Islet precursor cell (in vitro differentiated cells): ENCODE data around the gene F8.
"Not testable (repeated sequence)": the region's sequence is repeated elsewhere in the genome, so short reads cannot be mapped to it uniquely, and the experiment has no call there.

Experiments
- DNase-seq: peaks from one replicate; pipeline ENCODE4 v3.0.0-alpha.2; 2018

F8 gene

GRCh38 chrX:154980330-154981115 lies 42.0 kb downstream of the F8 start:
- DNase-seq = peak; percentile 83

DNA sequence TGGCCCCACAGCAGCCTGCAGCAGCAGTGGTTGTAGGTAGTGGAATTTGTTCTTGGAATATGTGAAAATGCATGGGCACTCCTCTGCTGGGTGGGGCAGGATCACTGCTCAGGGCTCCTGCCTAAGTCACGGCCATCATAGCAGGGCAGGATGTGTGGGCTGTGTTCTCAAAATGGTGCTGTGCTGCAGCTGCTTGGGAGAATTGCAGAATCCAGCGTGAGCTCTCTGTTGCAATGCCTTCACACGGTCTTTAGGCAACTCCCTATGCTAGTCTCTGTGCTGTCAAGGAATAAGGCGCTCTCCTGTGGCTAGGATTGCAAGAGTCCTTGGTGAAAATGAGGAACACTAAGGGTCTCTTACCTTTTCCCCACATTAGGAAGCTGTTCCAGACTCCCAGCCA lies 42.9 kb downstream of the F8 start:
- DNase-seq = no peak

GRCh38 chrX:154968353-154968752 lies 54.2 kb downstream of the F8 start:
- DNase-seq = no peak

DNA sequence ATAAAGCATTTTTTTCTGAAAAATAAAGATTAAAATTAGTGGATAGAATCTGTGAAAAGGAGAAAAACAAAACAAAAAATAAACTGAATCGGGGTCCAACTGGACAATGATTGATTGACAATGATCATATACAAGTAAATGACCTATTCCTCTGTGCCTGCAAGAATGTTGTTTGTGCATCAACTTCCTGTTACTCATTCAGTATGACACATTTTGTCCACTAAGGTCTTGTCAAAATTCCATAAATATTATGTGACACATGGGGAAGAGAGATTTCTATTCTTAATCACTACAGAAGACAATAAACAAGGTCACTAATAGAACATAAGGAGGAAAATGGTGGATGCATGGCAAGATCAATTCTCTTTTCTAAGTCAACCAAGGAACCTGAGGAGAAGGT lies 54.9 kb downstream of the F8 start:
- DNase-seq = no peak

- no peak for DNase-seq
Measured at GRCh38 chrX:154961947-154962346, 60.6 kb downstream of the F8 start.

DNA sequence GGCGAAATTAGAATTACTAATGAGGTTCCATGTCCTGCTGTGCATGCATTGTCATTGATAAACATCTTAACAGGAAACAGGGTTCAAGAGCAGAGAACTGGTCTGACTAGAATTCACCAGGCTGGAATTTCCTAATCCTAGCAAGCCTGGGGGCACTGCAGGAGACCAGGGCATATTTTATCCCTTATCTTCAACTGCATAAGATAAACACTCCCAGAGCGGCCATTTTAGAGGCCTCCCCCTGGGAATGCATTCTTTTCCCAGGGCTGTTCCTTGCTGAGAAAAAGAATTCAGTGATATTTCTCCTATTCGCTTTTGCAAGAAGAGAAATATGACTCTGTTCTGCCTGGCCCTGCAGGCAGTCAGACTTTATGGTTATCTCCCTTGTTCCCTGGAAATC lies 66.7 kb downstream of the F8 start:
- DNase-seq = not testable (repeated sequence)

DNA sequence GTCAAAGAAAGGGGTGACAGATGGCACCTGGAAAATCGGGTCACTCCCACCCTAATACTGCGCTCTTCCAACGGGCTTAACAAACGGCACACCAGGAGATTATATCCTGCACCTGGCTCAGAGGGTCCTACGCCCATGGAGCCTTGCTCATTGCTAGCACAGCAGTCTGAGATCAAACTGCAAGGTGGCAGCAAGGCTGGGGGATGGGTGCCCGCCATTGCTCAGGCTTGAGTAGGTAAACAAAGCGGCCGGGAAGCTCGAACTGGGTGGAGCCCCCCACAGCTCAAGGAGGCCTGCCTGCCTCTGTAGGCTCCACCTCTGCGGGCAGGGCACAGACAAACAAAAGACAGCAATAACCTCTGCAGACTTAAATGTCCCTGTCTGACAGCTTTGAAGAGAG lies 83.3 kb downstream of the F8 start:
- not testable (repeated sequence) for DNase-seq

GRCh38 chrX:154924771-154925170 lies 97.8 kb downstream of the F8 start:
- DNase-seq = not testable (repeated sequence)

DNA sequence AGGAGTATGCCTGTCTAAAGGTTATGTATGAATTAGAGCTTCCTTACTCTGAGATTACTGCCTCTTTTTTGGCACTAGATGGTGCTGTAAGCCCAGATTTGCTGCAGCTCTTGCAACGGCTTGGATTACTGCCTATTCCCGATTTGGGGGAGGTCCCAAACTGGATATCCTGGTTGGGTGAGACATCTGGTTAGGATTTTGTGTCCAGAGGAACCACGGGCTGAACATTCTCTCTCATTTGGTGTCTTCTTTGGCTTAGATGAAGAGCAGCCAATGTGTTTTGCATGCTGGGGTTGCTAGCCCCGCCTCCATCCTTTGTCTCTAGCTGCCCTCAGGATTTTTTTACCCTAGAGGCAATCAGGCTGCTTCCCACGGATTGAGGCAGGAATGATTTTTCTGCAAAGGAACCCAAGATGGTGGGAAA lies 104.5 kb downstream of the F8 start:
- DNase-seq = peak; percentile 79

GRCh38 chrX:154914052-154914451 lies 108.5 kb downstream of the F8 start:
- no peak for DNase-seq

DNA sequence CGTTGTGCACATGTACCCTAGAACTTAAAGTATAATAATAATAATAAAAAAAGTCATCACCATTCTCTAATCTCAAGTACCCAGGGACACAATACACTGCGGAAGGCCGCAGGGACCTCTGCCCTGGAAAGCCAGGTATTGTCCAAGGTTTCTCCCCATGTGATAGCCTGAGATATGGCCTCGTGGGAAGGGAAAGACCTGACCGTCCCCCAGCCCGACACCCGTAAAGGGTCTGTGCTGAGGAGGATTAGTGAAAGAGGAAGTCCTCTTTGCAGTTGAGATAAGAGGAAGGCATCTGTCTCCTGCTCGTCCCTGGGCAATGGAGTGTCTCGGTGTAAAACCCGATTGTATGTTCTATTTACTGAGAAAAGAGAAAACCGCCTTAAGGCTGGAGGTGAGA lies 112.0 kb downstream of the F8 start:
- not testable (repeated sequence) for DNase-seq

GRCh38 chrX:154910048-154910447 lies 112.5 kb downstream of the F8 start:
- not testable (repeated sequence) for DNase-seq

GRCh38 chrX:154908821-154909220 lies 113.7 kb downstream of the F8 start:
- no peak for DNase-seq

DNA sequence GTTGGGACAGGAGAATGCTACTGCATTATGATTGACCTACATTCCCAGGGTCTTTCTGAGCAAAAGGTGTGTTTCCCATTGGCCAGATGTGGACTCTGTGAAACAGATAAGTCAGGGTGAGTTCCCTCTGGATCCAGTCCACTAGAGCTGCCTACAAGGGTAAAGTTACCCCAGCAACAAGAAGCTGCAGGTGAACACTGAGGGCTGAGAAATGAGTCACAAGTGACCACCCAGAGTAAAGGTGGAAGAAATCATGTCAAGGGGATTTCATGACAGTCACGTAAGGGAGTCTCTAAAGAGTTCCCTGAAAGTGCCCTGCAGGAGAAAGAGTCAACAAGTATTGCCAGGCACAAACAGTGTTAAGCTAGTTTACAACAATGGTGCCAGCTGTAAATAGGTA lies 120.1 kb downstream of the F8 start:
- DNase-seq = no peak

DNA sequence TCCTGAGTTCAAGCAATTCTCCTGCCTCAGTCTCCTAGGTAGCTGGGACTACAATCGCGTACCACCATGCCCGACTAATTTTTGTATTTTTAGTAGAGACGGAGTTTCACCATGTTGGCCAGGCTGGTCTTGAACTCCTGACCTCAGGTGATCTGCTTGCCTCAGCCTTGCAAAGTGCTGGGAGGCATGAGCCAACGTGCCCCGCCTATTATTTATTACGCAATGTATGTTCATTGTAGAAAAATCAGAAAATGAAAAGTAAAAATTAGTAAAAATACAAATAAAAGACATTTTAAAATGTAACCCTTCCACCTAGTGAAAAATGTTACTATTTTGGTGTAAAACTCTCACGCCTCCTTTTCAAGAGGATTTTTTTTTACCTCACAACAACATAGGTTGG lies 122.2 kb downstream of the F8 start:
- no peak for DNase-seq

DNA sequence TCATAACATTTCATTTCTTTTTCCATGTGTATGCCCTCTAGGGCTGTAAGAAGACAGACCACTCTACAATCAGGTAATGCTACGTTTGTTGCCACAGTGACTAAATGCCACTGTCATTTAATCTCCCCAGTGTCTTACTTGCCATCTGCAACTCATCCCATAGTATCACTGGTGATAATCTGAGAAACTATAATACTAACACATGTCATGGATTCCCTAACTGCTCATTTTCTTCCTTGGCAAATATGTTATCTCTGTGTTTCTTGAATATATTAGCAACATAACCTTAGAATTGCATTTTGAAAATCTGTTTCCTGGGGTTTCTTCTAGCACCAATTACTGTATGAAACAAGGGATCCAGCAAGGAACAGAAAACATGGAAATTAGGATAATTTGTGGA lies 130.2 kb downstream of the F8 start:
- no peak for DNase-seq

DNA sequence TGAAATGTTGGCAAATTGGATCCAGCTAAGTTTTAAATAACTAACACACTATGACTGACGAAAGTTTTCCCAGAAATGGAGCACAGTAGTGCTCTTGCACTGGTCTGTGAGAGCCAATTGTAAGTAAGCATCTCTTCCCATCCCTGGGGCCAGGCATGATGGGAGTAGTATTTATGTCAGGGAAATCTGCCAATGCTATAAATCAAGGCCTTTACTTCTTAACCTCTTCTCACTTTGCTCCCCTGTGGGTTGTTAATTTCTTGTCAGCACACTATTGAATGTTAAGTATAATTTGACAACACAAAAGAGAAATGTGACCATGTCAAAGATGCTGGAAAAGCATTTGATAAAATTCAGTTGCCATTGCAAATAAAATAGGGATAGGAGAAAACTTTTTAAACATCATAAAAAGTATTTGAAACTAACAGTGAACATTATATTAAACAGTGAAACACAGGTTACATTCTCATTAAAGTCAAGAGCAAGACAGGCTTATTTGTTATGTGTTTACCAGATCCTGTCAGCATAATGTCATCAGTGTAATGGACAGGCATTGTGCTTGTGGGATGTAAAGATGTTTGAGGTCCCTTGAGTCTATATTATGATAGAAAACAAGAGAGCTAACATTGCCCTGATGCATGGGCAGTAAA lies 131.4 kb downstream of the F8 start:
- DNase-seq = no peak

DNA sequence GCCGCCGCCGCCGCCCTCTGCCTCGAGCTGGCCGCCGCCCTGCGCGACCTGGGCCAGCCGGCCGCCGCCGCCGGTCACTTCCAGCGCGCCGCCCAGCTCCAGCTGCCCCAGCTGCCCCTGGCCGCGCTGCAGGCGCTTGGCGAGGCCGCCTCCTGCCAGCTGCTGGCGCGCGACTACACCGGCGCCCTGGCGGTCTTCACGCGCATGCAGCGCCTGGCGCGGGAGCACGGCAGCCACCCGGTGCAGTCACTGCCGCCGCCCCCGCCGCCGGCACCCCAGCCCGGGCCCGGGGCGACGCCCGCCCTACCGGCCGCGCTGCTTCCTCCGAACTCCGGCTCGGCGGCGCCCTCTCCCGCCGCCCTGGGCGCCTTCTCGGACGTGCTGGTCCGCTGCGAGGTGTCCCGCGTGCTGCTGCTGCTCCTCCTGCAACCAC lies 135.7 kb downstream of the F8 start:
- not testable (repeated sequence) for DNase-seq

DNA sequence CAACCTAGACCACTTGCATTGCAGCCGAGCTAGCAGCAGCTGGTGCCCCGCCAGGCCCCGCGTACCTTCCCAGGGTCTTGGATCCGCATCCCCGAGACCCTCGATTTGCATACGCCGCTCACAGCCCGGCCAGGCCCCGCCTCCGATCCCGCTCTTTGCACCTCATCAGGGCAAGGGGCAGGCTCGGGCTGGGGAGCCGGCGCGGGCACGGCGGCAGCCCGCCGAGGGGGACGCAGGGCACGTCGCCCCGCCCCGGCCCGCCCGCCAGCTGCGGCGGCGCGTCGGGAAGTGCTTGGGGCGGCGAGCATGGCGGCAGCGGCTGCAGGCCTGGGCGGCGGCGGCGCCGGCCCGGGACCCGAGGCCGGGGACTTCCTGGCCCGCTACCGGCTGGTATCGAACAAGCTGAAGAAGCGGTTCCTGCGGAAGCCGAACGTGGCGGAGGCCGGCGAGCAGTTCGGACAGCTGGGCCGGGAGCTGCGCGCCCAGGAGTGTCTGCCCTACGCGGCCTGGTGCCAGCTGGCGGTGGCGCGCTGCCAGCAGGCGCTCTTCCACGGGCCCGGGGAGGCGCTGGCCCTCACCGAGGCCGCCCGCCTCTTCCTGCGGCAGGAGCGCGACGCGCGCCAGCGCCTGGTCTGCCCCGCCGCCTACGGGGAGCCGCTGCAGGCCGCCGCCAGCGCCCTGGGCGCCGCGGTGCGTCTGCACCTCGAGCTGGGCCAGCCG lies 136.3 kb downstream of the F8 start, which contains the start of gene F8A1:
F8A1 (plus strand) TSS at position 287 of the 720 bp plus-strand sequence; CDS start at position 307, 20 bp downstream.
- DNase-seq = not testable (repeated sequence)

GRCh38 chrX:154885549-154885948 lies 137.0 kb downstream of the F8 start:
- not testable (repeated sequence) for DNase-seq

DNA sequence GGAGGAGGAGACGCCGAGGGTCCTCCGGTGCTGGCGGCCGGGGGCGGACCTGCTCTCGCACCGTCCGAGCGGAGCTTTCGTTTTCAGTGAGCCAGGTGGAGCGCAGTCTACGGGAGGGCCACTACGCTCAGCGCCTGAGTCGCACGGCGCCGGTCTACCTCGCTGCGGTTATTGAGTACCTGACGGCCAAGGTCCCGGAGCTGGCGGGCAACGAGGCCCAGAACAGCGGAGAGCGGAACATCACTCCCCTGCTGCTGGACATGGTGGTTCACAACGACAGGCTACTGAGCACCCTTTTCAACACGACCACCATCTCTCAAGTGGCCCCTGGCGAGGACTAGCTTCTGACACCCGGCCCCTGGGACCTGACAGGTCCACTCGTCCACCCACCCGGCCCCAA lies 137.5 kb downstream of the F8 start:
- DNase-seq = not testable (repeated sequence)

DNA sequence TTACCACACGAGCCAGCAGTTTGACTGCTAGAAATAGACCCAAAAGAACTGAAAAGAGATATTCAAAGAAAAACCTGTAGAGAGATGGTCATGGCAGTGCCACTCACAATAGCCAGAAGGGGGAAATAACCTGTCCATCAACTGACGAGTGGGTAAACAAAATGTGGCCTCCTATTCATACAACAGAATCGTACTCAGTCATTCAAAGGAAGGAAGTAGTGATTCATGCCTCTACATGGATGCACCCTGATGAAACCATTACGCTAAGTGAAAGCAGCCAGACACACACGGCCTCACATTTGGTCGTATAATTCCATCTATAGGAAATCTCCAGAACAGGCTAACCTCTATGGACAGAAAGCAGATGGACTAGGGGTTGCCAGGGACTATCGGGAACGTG lies 138.5 kb downstream of the F8 start:
- DNase-seq = not testable (repeated sequence)

DNA sequence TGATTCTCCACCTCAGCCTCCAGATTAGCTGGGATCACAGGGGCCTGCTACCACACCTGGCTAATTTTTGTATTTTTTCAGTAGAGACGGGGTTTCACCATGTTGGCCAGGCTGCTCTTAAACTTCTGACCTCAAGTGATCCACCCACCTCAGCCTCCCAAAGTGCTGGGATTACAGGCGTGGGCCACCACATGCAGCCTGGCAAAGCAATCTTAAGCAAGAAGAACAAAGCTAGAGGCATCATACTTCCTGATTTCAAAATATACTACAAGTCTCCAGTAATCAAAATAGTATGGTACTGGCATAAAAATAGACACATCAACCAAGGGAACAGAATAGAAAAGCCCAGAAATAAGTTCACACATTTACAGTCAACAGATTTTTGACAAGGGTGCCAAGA lies 149.2 kb downstream of the F8 start:
- no peak for DNase-seq

DNA sequence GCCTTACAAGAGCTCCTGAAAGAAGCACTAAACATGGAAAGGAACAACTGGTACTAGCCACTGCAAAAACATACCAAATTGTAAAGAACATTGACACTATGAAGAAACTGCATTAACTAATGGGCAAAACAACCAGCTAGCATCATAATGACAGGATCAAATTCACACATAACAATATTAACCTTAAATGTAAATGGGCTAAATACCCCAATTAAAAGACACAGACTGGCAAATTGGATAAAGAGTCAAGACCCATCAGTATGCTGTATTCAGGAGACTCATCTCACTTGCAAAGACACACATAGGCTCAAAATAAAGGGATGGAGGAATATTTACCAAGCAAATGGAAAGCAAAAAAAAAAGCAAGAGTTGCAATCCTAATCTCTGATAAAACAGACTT lies 154.0 kb downstream of the F8 start:
- DNase-seq = not testable (repeated sequence)
